Thyroid gland (tissue), 4 donors: Measurements from ENCODE around the gene ZNF678. TPM values are rescaled to one million over a fixed set of nuclear protein-coding genes. Genes with fewer than 3 reads are reported as not detected.

Experiments
- DNase-seq, 2 donors: peaks; one replicate each; pipeline ENCODE4 v3.0.0-alpha.2; 2019
- H3K27ac ChIP-seq, 3 donors: fragments of 200-600 bp; sonication (generic); 1 replicate in 2 of 3; 2 replicates in 1 of 3; pipeline ENCODE4 v1.5.1; 2016 to 2019; ENCODE audit warnings: mild to moderate bottlenecking in 1 of 3, moderate library complexity in 1 of 3
- H3K27me3 ChIP-seq: fragments of 200-600 bp; sonication (generic); one replicate; pipeline ENCODE4 v1.5.1; 2019
- H3K36me3 ChIP-seq, 2 donors: fragments of 200-600 bp; sonication (generic); one replicate each; pipeline ENCODE4 v1.5.1; 2016 to 2019
- H3K4me1 ChIP-seq, 2 donors: fragments of 200-600 bp; sonication (generic); one replicate each; pipeline ENCODE4 v1.5.1; 2017 to 2019
- H3K4me3 ChIP-seq, 3 donors: fragments of 200-600 bp; sonication (generic); replicated peaks in 1 of 3; 1 replicate in 2 of 3; 2 replicates in 1 of 3; pipeline ENCODE4 v1.5.1; 2016; ENCODE audit warnings: mild to moderate bottlenecking in 1 of 3
- H3K9me3 ChIP-seq: fragments of 200-600 bp; sonication (generic); one replicate; pipeline ENCODE4 v1.5.1; 2017
- CTCF ChIP-seq, 6 experiments: fragments of 200-600 bp in 3 of 6; fragments of 450-650 bp in 3 of 6; sonication (generic) in 3 of 6; IDR thresholded peaks; one replicate each; pipeline ENCODE4 v1.5.1; 2016 to 2019; ENCODE audit warnings: antibody characterized with exemption in 6 of 6, mild to moderate bottlenecking in 2 of 6, inconsistent platforms in 1 of 6, moderate library complexity in 1 of 6
- POLR2A ChIP-seq, 2 donors: fragments of 450-650 bp; IDR thresholded peaks; one replicate each; pipeline ENCODE4 v1.6.1; 2017; ENCODE audit warnings: antibody characterized with exemption in 2 of 2, mild to moderate bottlenecking in 2 of 2, moderate library complexity in 1 of 2
- WGBS, 2 donors: methylation state at CpG; one replicate each; pipeline ENCODE4 v1.1.5; 2017; 5-methylcytosine and 5-hydroxymethylcytosine counted together
- intact Hi-C: fragments of 100-400 bp; cut with DNase I; formaldehyde crosslinking; loops from one replicate; pipeline ENCODE4 v1.15.1; 2023
- total RNA-seq, 4 donors: library from RNA; depleted of rRNA; stranded (reverse); fragments of >200 nt; gene quantifications; one replicate each; pipeline ENCODE4 v1.2.3, GENCODE V29; 2016

Gene ZNF678
- total RNA-seq, 4 donors from 2014 or later: 15.9 to 35.4 (median 23.9) TPM

DNA sequence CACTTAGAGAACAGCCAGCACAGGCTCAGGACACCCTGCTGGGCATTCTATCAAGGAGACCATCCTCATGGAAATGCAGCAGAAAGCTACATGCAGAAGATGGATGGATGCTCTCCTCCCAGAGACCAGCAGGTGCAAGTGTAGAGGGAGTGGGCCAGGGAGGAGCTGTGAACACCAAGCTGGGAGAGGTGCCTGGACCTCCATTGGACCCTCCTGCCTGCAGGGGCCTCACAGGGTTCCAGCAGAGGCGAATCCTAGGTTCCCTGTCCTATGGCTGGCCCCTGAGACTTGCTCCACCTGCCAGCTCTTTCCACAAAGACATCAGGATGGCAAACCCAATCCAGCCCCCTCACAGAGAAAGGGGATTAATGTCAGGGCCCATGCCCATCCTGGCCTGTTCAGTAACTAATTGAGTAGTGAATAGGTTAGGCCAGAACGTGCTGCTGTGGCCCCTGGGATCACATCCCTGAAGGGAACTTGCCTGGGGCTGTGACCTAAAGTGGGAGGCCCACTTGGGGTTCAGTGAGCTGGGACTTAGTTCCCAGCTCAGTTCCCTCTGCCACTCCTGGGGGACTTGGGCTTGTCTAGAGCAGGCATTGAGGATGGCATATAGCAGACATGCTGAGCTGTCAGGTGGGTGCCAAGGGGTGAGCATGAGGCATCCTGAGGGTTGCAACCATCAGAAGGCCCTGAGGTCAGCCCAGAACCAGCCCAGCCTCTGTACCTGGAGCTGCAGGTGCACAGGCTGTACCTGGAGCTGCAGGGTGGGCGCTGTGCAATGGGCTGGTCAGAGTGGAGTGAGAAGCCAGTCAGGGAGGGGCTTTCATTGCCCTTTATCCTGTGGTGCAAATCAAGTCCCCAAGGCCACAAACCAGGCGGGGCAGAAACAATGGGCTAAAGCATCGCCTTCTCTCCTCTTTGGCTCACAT, 22.9 kb upstream of the ZNF678 start:
- no peak overlapping the region for H3K27ac ChIP-seq
- TF ChIP-seq POLR2A (IDR thresholded peaks at IDR 0.05): no peak
- no peak for TF ChIP-seq CTCF (IDR thresholded peaks at IDR 0.05)
- intact Hi-C loops: no loop called here
- no peaks in the 10 kb centered on the region for H3K27me3 ChIP-seq
- DNase-seq: no peak
- H3K9me3 ChIP-seq: no peaks in the 10 kb centered on the region
- WGBS, 2 donors: 94 to 95% methylated on average over 4 to 5 of the region's 5 CpGs
- no peaks in the 10 kb centered on the region for H3K36me3 ChIP-seq
- no peak overlapping the region for H3K4me3 ChIP-seq
- peaks cover 8 to 17% of the 10 kb centered on the region in 2 donors for H3K4me1 ChIP-seq

DNA sequence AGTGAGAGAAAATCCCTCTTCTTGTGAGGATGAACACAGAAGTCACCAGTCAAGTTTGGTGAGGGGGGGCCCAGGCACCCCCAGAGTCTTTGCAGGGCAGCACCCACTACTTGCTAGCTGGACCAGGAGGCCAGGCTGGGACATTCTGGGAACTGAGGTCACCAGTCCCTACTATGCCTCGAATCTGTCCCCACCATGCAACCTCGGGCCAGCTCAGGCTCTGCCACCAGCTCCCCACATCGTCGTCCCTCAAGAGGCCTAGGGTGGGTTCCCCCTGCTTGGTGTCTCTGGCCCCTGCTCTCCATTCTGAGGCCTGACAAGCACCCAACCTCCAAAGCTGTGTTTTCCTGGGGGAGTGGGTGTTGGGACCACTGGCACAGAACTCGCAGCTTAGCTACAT, 22.2 kb upstream of the ZNF678 start:
- H3K36me3 ChIP-seq: no peaks in the 10 kb centered on the region
- TF ChIP-seq POLR2A (IDR thresholded peaks at IDR 0.05) (no peak), CTCF (IDR thresholded peaks at IDR 0.05) (no peak)
- H3K27ac ChIP-seq: no peak overlapping the region
- no peak overlapping the region for H3K4me3 ChIP-seq
- no peak for DNase-seq
- WGBS, 2 donors: 100% methylated on average over 1 to 5 of the region's 5 CpGs
- intact Hi-C loops: no loop called here
- no peaks in the 10 kb centered on the region for H3K27me3 ChIP-seq
- no peaks in the 10 kb centered on the region for H3K9me3 ChIP-seq
- peaks cover 8 to 17% of the 10 kb centered on the region in 2 donors for H3K4me1 ChIP-seq

DNA sequence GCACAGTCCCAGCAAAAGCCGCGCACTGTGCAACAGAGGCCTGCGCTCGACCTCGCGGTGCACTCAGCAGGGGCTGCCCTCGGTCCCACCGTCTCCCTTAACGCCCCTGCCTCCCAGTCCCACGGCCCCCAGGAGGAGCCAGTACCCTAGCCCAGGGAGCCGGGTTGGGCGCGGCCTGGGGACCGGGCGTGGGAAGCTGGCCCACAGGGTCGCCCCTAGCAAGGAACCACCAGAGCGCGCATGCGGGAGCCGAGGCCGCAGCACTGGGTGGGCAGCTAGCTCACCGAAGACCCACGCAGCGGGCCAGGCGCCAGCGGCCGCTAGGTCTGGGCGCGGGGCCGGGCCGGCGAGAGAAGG, 21.6 kb upstream of the ZNF678 start:
- WGBS, 2 donors: 78% methylated on average over 4 of the region's 32 CpGs; no CpG with 5 or more reads in 1 of the 2 donors
- intact Hi-C loops: no loop called here
- DNase-seq: no peak
- Histone ChIP-seq H3K4me1 (peaks cover 8 to 17% of the 10 kb centered on the region in 2 donors), H3K27ac (peak overlapping the region; percentile 58 to 92 (median 71)), H3K36me3 (no peaks in the 10 kb centered on the region), H3K4me3 (peak overlapping the region; percentile 20 to 85 (median 65)), H3K27me3 (no peaks in the 10 kb centered on the region), H3K9me3 (no peaks in the 10 kb centered on the region)
- TF ChIP-seq POLR2A (IDR thresholded peaks at IDR 0.05) (no peak), CTCF (IDR thresholded peaks at IDR 0.05) (no peak)

- peak in 1 of 2 donors; percentile 67 for TF ChIP-seq POLR2A (IDR thresholded peaks at IDR 0.05)
- TF ChIP-seq CTCF (IDR thresholded peaks at IDR 0.05): peak; percentile 45 to 98 (median 98)
- no peaks in the 10 kb centered on the region for H3K9me3 ChIP-seq
- intact Hi-C loops: no loop called here
- peaks cover 8 to 17% of the 10 kb centered on the region in 2 donors for H3K4me1 ChIP-seq
- peak overlapping the region; percentile 58 to 92 (median 71) for H3K27ac ChIP-seq
- DNase-seq: peak; percentile 91
- peak overlapping the region; percentile 20 to 85 (median 65) for H3K4me3 ChIP-seq
- 6 to 12% methylated on average over 17 to 29 of the region's 84 CpGs for WGBS, 2 donors
- H3K36me3 ChIP-seq: no peaks in the 10 kb centered on the region
- no peaks in the 10 kb centered on the region for H3K27me3 ChIP-seq
Observed at GRCh38 chr1:227542153-227543120, 20.9 kb upstream of the ZNF678 start.
